ENCODE results near the gene AGAP1.

DNA sequence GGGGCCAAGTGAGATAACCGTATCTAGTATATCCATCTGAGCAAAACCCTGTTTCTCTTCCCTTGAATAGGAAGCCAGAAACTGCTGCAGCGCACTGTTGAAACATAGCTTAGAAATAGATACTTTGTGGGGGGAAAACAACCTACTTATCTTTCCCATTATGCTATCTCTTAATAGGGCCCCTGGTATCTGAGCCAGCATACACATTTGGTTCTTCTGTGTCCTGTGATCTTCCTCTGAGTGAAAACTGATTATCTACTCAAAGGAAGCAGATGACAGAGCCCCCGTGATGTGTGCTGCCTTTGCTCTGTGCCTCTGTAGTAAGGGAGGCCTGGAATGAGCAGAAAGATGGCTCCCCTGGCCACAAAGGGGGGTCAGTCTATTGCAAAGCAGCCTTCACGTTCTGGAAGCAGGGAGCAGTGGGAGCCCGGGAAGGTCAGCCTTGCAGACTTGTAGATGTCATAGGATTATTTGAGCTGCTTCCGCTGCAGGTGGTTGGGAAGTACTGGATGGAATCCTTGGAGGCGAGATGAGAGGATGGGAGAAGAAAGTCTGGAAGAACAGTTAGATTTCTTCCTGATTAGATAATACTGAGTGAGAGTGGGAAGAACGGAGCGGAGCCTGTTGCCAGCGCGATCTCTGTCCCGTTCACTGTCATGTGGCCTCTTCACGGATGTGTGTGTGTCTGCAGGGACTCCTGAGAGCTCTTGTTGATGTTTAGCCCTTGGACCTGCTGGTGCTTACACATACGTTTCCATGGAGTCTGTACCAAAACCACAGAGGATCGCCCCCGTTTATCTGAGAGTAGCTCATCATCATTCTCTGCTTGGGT, 150.1 kb downstream of the AGAP1 start:
- TF ChIP-seq CTCF (IDR thresholded peaks at IDR 0.05) (no peak), POLR2AphosphoS5 (IDR thresholded peaks at IDR 0.05) (no peak)
